NCI-H524 (cell line): ENCODE measurements around the gene POLR2L.
A peak's percentile ranks its signal among the peaks of the same experiment; 100 is the strongest.

Experiments
- DNase-seq, 2 experiments: peaks; one replicate each; lab custom pipeline; 2025; lab: John Stamatoyannopoulos, UW

POLR2L gene

DNA sequence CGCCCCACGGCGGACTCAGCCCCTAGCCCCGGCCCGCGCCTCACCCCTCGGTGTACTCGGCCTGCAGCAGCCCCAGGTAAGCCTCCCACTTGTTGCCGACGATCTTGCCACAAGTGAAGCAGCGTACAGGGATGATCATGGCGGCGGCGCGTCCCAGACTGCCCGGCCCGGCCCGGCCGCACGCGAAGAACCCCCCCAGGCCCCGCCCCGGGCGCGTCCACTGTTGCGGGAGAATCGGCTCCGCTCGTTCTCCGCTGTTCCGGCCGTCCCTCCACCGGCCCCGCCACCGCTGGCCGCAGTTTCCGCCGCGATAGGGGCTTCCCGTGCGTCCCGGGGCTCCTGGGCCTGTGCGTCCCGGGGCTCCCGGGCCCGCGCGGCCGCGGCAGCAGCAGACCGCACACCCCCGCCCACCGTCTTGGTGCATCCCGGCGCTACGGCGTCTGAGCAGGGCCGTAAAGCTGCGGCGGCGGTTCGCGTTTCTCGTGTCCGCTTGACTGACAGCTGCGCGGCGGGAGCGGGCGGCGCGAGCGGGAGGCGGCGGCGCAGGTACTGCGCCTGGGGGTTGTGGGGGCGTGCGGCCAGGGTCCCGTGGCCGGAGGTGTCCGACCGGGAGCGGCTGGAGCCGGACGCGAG is at the start of gene POLR2L, which contains the start of gene TSPAN4:
POLR2L (minus strand) TSS at position 160 of the 633 bp plus-strand sequence; CDS start at position 139, 21 bp downstream.
TSPAN4 (plus strand) TSS at position 483 of the 633 bp plus-strand sequence. CDS start 7,453 bp downstream, outside the sequence.
- peak; percentile 46 to 75 for DNase-seq

GRCh38 chr11:890794-891540 is 48.6 kb upstream of the POLR2L start:
- peak; percentile 22 to 57 for DNase-seq

- DNase-seq: peak; percentile 78 to 89
These were observed 47.6 kb upstream of the POLR2L start for GRCh38 chr11:889687-890475.

GRCh38 chr11:889257-889656 is 46.9 kb upstream of the POLR2L start:
- peak; percentile 92 to 93 for DNase-seq

GRCh38 chr11:888310-889212 is 46.2 kb upstream of the POLR2L start:
- peak; percentile 93 to 98 for DNase-seq

DNA sequence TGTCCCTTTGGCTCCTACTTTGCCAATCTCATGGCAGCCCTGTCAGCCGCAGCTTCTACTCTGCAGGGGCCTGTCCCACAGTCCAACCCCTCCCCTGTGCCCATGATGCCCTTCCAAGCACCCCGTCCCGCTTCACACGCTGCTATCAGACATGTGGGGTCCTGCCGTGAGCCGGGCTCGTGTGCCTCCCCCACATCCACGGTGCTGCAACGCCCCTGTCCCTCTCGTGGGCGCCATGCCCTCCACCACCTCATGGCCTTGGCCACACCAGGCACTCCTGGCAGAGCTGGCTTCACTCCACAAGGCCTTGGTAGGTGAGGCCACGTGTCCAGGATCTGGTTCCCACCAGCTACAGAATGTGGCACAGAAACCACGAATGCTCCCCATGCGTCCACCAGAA is 45.3 kb upstream of the POLR2L start:
- no peak for DNase-seq

GRCh38 chr11:886568-886967 is 44.2 kb upstream of the POLR2L start:
- no peak for DNase-seq

- no peak for DNase-seq
These were observed 42.3 kb upstream of the POLR2L start for GRCh38 chr11:884578-885070.

DNA sequence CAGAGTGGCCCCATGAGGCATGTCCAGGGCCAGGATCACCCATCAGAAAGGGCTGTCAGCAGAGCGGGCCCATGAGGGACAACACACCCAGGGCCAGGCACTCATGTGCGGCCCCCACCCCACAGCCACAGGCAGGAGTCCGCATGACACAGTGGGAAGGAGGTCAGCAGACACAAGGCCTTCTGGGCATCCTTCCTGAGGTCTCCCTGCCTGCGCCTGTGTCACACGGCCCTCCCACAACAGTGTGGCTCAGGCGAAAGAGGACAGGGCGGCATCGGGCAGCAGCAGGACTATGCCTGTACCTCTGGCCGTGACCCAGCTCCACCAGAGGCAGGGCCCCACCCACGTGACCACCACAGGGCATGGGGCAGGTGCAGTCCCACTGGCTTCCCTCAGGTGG is 41.2 kb upstream of the POLR2L start:
- no peak for DNase-seq

- DNase-seq: no peak
These were observed 40.3 kb upstream of the POLR2L start for GRCh38 chr11:882596-882995.

DNA sequence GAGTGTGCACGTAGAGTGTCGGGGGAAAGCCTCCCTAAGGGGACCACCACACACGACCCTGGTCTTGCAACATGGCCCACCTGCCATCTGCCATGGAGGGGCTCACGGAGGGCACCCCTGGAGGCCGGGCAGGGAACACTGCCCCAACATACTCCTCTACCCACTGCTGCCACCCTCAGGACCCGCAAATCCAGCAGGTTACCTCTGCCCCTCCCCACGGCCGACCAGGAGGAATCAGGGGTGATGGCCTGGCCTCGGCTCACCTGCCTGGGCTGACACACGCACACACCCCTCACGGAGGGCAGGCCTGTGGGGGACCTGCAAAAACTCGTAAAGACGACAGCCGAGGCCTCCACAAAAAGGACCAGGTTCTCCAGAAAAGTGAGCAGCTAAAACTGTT is 38.1 kb upstream of the POLR2L start:
- DNase-seq: no peak

DNA sequence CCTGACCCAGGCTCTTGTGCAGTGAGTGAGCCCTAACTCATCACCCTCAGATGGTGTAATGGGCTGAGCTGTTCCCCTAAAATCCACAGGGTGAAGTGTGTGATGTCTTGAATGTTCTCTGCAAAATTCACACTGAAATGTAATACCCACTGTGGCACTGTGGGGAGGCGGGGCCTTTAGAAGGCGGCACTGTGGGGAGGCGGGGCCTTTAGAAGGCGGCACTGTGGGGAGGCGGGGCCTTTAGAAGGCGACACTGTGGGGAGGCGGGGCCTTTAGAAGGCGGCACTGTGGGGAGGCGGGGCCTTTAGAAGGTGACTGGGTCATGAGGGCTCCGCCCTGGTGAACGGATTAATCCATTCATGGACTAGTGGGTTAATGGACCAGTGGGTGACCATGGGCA is 35.2 kb upstream of the POLR2L start:
- no peak for DNase-seq

- DNase-seq: peak; percentile 72 to 75
These were observed 34.2 kb upstream of the POLR2L start for GRCh38 chr11:876545-876944.

GRCh38 chr11:875769-876301 is 33.5 kb upstream of the POLR2L start:
- DNase-seq: peak; percentile 74 to 83

DNA sequence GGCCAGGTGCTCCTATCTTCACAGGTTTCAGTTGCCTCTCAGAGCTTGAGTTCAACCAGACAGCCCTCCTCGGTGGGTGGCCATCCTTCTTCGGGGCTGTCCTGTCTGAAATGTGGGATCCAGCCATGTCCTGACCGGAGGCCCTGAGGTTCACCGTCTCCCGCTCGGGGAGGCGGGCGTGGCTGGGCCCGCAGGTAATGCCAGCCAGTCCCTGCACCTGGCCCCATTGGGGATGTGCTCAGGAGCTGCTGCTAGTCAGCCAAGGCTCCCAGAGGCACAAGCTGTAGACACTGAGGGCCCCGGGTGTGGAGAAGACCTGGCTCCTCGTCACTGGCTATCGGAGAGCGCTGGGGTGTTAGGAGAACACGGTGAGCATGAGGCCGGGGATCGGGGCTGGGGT is 32.9 kb upstream of the POLR2L start:
- DNase-seq: no peak

- no peak for DNase-seq
These were observed 31.4 kb upstream of the POLR2L start for GRCh38 chr11:873706-874105.

- DNase-seq: no peak
These were observed 30.5 kb upstream of the POLR2L start for GRCh38 chr11:872799-873198.

GRCh38 chr11:871472-871871 is 29.1 kb upstream of the POLR2L start:
- no peak for DNase-seq

GRCh38 chr11:870418-870817 is 28.1 kb upstream of the POLR2L start:
- DNase-seq: no peak

- no peak for DNase-seq
These were observed 27.7 kb upstream of the POLR2L start for GRCh38 chr11:870127-870413.

- no peak for DNase-seq
These were observed 27.2 kb upstream of the POLR2L start for GRCh38 chr11:869399-870126.
